K562 (cell line): ENCODE data around the gene HS3ST2. TPM values are rescaled to one million over a fixed set of nuclear protein-coding genes. Genes with fewer than 3 reads are reported as not detected.

Source experiments
- COPS2 ChIP-seq: fragments of 450-650 bp; conservative IDR thresholded peaks from 2 replicates; pipeline ENCODE4 v1.6.1; 2016; ENCODE audit warnings: mild to moderate bottlenecking, moderate library complexity
- ELF2 ChIP-seq: fragments of 250-450 bp; sonication (Bioruptor Pico); IDR thresholded peaks from 2 replicates; pipeline ENCODE4 v1.5.0; 2021; ENCODE audit warnings: mild to moderate bottlenecking
- ELK3 ChIP-seq: fragments of 450-650 bp; formaldehyde crosslinking; IDR thresholded peaks from 2 replicates; pipeline ENCODE4 v1.4.0; 2020; ENCODE audit warnings: mild to moderate bottlenecking
- FIP1L1 ChIP-seq: fragments of 200-400 bp; formaldehyde crosslinking; IDR thresholded peaks from 2 replicates; pipeline ENCODE4 v1.6.1; 2018; ENCODE audit warnings: mild to moderate bottlenecking, low read depth, low read length; ENCODE audit not compliant: poor library complexity, severe bottlenecking
- GABPB2 ChIP-seq: fragments of 250-450 bp; sonication (Bioruptor Pico); conservative IDR thresholded peaks from 2 replicates; pipeline ENCODE4 v1.5.1; 2021; ENCODE audit warnings: mild to moderate bottlenecking
- GATA2 ChIP-seq: sonication (generic); formaldehyde crosslinking; IDR thresholded peaks from 2 replicates; pipeline ENCODE4 v1.4.0; 2020; ENCODE audit warnings: mild to moderate bottlenecking, missing genetic modification reagents
- SMARCE1 ChIP-seq: fragments of 450-650 bp; IDR thresholded peaks from 2 replicates; pipeline ENCODE4 v1.7.1; 2016; ENCODE audit warnings: mild to moderate bottlenecking
- STAT5A ChIP-seq: IDR thresholded peaks from 2 replicates; pipeline ENCODE4 v1.6.1; 2012; ENCODE audit warnings: low read length, inconsistent platforms, borderline replicate concordance
- ZNF146 ChIP-seq: IDR thresholded peaks from one replicate; pipeline ENCODE4 v1.6.1; 2018; ENCODE audit warnings: missing compliant biosample characterization; ENCODE audit not compliant: unreplicated experiment
- ZNF395 ChIP-seq: fragments of 200-800 bp; sonication (Bioruptor generic); IDR thresholded peaks from 2 replicates; pipeline ENCODE4 v1.6.1; 2017; ENCODE audit warnings: missing genetic modification characterization, missing compliant biosample characterization
- polyA plus RNA-seq, 8 experiments: library from polyadenylated mRNA; depleted of rRNA in 4 of 8; stranded (reverse) in 5 of 8; unstranded in 3 of 8; fragments of >200 nt; fragmentation: Nextera tagmentation in 2 of 8; fragmentation: Illumina TruSeq in 1 of 8; extraction: Ambion mirVana in 2 of 8; extraction: Trizol in 1 of 8; gene quantifications; 2 replicates each; pipeline versions ENCODE4 v1.2.1 to v1.2.3, GENCODE V29; 2011 to 2014; ENCODE audit warnings: inconsistent platforms in 1 of 8, missing spikeins in 1 of 8
- total RNA-seq, 7 experiments: library from RNA; depleted of rRNA in 6 of 7; stranded (reverse); fragments of >200 nt in 6 of 7; fragmentation: Illumina TruSeq in 2 of 7; extraction: Trizol in 2 of 7; gene quantifications; 2 replicates each; pipeline versions ENCODE4 v1.2.1 to v1.2.3, GENCODE V29; 2011 to 2021; ENCODE audit warnings: low replicate concordance in 1 of 7
- TF ChIP-seq, protein P1 (sequence below): IDR thresholded peaks from 2 replicates; pipeline ENCODE4 v1.6.1; 2014; ENCODE audit warnings: antibody characterized with exemption
- TF ChIP-seq, protein P2 (sequence below): sonication (generic); formaldehyde crosslinking; IDR thresholded peaks from 2 replicates; pipeline ENCODE4 v1.8.0; 2022; ENCODE audit warnings: mild to moderate bottlenecking, missing genetic modification reagents
- TF ChIP-seq, protein P3 (sequence below), 2 experiments: IDR thresholded peaks in 1 of 2; conservative IDR thresholded peaks in 1 of 2; 2 replicates each; pipeline ENCODE4 v1.6.1; 2016; ENCODE audit warnings: low read depth in 2 of 2, mild to moderate bottlenecking in 1 of 2, missing compliant biosample characterization in 1 of 2, missing genetic modification characterization in 1 of 2, moderate library complexity in 1 of 2
- TF ChIP-seq, protein P4 (sequence below): fragments of 250-450 bp; sonication (Bioruptor Pico); IDR thresholded peaks from 2 replicates; pipeline ENCODE4 v1.5.0; 2020; ENCODE audit warnings: mild to moderate bottlenecking, borderline replicate concordance
- TF ChIP-seq, protein P5 (sequence below): fragments of 250-450 bp; sonication (Bioruptor Pico); IDR thresholded peaks from 2 replicates; pipeline ENCODE4 v1.5.0; 2021

Gene HS3ST2
- total and polyA plus RNA-seq, 9 of the 15 experiments (the other 6 are each of a cell fraction or from before 2014, with no cell fraction given) = not detected

GRCh38 chr16:22782314-22782713 lies 31.6 kb upstream of the HS3ST2 start (continued):
- TF ChIP-seq ELK3 (CRISPR knock-in tag) (no peak), FIP1L1 (no peak), GABPB2 (CRISPR knock-in tag) (no peak), SMARCE1 (peak; percentile 42; the same call in 1 of the 2 replicates), ZNF146 (CRISPR knock-in tag) (no peak), ELF2 (CRISPR knock-in tag) (no peak), ZNF395 (CRISPR knock-in tag) (0 out of 2 replicates have a peak, but pooled peaks have one; percentile 12), STAT5A (0 out of 2 replicates have a peak, but pooled peaks have one; percentile 23), GATA2 (CRISPR knock-in tag) (no peak), COPS2 (no peak)
- TF ChIP-seq, protein P1, sequence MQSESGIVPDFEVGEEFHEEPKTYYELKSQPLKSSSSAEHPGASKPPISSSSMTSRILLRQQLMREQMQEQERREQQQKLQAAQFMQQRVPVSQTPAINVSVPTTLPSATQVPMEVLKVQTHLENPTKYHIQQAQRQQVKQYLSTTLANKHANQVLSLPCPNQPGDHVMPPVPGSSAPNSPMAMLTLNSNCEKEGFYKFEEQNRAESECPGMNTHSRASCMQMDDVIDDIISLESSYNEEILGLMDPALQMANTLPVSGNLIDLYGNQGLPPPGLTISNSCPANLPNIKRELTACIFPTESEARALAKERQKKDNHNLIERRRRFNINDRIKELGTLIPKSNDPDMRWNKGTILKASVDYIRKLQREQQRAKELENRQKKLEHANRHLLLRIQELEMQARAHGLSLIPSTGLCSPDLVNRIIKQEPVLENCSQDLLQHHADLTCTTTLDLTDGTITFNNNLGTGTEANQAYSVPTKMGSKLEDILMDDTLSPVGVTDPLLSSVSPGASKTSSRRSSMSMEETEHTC = no peak
- TF ChIP-seq, protein P2, sequence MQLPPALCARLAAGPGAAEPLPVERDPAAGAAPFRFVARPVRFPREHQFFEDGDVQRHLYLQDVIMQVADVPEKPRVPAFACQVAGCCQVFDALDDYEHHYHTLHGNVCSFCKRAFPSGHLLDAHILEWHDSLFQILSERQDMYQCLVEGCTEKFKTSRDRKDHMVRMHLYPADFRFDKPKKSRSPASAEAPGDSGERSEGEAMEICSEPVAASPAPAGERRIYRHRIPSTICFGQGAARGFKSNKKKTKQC (CRISPR knock-in tag) = no peak
- TF ChIP-seq, protein P3, sequence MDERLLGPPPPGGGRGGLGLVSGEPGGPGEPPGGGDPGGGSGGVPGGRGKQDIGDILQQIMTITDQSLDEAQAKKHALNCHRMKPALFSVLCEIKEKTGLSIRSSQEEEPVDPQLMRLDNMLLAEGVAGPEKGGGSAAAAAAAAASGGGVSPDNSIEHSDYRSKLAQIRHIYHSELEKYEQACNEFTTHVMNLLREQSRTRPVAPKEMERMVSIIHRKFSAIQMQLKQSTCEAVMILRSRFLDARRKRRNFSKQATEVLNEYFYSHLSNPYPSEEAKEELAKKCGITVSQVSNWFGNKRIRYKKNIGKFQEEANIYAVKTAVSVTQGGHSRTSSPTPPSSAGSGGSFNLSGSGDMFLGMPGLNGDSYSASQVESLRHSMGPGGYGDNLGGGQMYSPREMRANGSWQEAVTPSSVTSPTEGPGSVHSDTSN (CRISPR knock-in tag; IDR thresholded peaks at IDR 0.05; ENCODE audit: low read depth) = no peak
- TF ChIP-seq, protein P3 (tag; conservative IDR thresholded peaks at IDR 0.05; ENCODE audit: low read depth) = no peak
- TF ChIP-seq, protein P4, sequence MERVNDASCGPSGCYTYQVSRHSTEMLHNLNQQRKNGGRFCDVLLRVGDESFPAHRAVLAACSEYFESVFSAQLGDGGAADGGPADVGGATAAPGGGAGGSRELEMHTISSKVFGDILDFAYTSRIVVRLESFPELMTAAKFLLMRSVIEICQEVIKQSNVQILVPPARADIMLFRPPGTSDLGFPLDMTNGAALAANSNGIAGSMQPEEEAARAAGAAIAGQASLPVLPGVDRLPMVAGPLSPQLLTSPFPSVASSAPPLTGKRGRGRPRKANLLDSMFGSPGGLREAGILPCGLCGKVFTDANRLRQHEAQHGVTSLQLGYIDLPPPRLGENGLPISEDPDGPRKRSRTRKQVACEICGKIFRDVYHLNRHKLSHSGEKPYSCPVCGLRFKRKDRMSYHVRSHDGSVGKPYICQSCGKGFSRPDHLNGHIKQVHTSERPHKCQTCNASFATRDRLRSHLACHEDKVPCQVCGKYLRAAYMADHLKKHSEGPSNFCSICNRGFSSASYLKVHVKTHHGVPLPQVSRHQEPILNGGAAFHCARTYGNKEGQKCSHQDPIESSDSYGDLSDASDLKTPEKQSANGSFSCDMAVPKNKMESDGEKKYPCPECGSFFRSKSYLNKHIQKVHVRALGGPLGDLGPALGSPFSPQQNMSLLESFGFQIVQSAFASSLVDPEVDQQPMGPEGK (CRISPR knock-in tag) = no peak
- TF ChIP-seq, protein P5, sequence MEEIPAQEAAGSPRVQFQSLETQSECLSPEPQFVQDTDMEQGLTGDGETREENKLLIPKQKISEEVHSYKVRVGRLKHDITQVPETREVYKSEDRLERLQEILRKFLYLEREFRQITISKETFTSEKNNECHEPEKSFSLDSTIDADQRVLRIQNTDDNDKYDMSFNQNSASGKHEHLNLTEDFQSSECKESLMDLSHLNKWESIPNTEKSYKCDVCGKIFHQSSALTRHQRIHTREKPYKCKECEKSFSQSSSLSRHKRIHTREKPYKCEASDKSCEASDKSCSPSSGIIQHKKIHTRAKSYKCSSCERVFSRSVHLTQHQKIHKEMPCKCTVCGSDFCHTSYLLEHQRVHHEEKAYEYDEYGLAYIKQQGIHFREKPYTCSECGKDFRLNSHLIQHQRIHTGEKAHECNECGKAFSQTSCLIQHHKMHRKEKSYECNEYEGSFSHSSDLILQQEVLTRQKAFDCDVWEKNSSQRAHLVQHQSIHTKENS = no peak
